Lung (tissue), 12 donors: ENCODE results near the gene CIB2. TPM values are rescaled to one million over a fixed set of nuclear protein-coding genes. Genes with fewer than 3 reads are reported as not detected.
A peak's percentile ranks its signal among the peaks of the same experiment; 100 is the strongest.

Experiments used
- ATAC-seq: fragments of 200-7000 bp; cut with Tn5 transposase; one replicate; pipeline ENCODE4 v1.9.1; 2020; ENCODE audit warnings: moderate number of reproducible peaks; ENCODE audit not compliant: insufficient read depth, low FRiP score
- DNase-seq, 3 donors: peaks; one replicate each; pipeline ENCODE4 v3.0.0-alpha.2; 2013 to 2017
- H3K27ac ChIP-seq, 2 donors: one replicate each; pipeline ENCODE4 v1.5.1; 2013; ENCODE audit warnings: mild to moderate bottlenecking in 2 of 2, moderate library complexity in 2 of 2, control low read depth in 1 of 2, inconsistent platforms in 1 of 2, low read depth in 1 of 2, low read length in 1 of 2
- H3K27me3 ChIP-seq, 3 donors: one replicate each; pipeline ENCODE4 v1.5.1; 2013; ENCODE audit warnings: low read length in 2 of 3; ENCODE audit not compliant: control insufficient read depth in 3 of 3, insufficient read depth in 3 of 3
- H3K36me3 ChIP-seq, 4 donors: one replicate each; pipeline ENCODE4 v1.5.1; 2013; ENCODE audit warnings: low read length in 4 of 4, mild to moderate bottlenecking in 1 of 4, moderate library complexity in 1 of 4; ENCODE audit not compliant: control insufficient read depth in 4 of 4, insufficient read depth in 4 of 4
- H3K4me1 ChIP-seq, 5 donors: one replicate each; pipeline ENCODE4 v1.5.1; 2013; ENCODE audit warnings: low read length in 5 of 5, mild to moderate bottlenecking in 2 of 5, moderate library complexity in 1 of 5; ENCODE audit not compliant: control insufficient read depth in 5 of 5, insufficient read depth in 5 of 5
- H3K4me3 ChIP-seq: one replicate; pipeline ENCODE4 v1.5.1; 2013; ENCODE audit warnings: mild to moderate bottlenecking, control low read depth, moderate library complexity
- H3K9ac ChIP-seq, 2 donors: one replicate each; pipeline ENCODE4 v1.5.1; 2013; ENCODE audit warnings: low read length in 2 of 2, control low read depth in 1 of 2; ENCODE audit not compliant: insufficient read depth in 1 of 2
- H3K9me3 ChIP-seq, 4 donors: one replicate each; pipeline ENCODE4 v1.5.1; 2013; ENCODE audit warnings: low read length in 3 of 4, mild to moderate bottlenecking in 1 of 4, moderate library complexity in 1 of 4; ENCODE audit not compliant: control insufficient read depth in 4 of 4, insufficient read depth in 3 of 4
- WGBS, 2 donors: extraction: QIAGEN DNeasy Blood & Tissue Kit; methylation state at CpG; one replicate each; pipeline ENCODE4 v1.1.7; 2013; 5-methylcytosine and 5-hydroxymethylcytosine counted together
- polyA plus RNA-seq, 2 donors: library from polyadenylated mRNA; stranded (reverse); fragments of 200-250 nt; gene quantifications; one replicate each; pipeline ENCODE4 v1.2.1, GENCODE V29; 2013
- total RNA-seq, 2 donors: library from RNA; depleted of rRNA in 1 of 2; stranded (reverse); fragments of >200 nt in 1 of 2; gene quantifications; one replicate each; pipeline ENCODE4 v1.2.1, GENCODE V29; 2014 to 2021
- TF ChIP-seq, protein P1 (sequence below): IDR thresholded peaks from 2 replicates; pipeline ENCODE4 v1.5.1; 2012; ENCODE audit warnings: mild to moderate bottlenecking; ENCODE audit errors: control extremely low read depth, extremely low read depth
- donor health status: control.
- donor health status: control.
- donor health status: Bipolar disorder and iron deficiency.
- donor health status: healthy.
- donor health status: DM: yes; HTN: yes; CAD: no.

CIB2 gene
- total and polyA plus RNA-seq, 4 donors: 0.95 to 9.8 (median 2.1) TPM

DNA sequence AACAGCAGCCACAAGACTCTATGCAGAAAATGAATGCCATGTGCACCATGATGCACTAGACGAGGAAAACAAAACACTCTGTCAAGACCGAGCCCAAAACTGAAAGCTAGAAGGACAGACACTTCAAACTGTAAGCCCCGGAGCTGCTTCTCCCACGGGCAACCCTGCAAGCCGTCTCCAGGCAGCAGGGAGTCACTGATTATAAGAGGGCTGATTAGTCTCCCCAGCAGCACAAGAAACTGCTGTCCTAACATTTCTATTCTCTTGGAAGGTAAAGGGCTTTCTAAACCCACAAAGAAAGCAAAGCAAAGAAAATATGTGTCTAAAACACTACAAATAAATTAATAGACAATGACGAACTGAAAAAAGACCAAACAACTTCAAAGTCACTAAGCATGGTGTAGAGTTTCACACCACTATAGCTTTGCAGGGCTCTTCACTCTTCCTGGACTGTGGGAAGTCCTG lies 69.2 kb downstream of the CIB2 start:
- no peak overlapping the region for H3K4me3 ChIP-seq
- no peak for ATAC-seq

DNA sequence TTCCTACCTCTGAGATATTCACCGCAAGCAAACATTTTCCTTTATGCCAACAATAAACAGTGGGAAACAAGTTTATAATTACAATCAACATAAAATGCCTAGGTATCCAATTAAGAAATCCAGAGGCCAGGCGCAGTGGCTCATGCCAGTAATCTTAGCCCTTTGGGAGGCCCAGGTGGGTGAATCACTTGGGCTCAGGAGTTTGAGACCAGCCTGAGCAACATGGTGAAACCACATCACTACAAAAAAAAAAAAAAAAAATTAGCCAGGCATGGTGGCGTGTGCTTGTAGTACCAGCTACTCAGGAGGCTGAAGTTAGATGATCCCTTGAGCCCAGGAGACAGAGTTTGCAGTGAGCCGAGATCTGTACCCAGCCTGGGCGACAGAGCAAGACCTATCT lies 71.0 kb downstream of the CIB2 start:
- Histone ChIP-seq H3K9me3 (no peaks in the 10 kb centered on the region), H3K9ac (no peak overlapping the region), H3K4me1 (peaks cover 0 to 55% (median 39%) of the 10 kb centered on the region in 5 donors), H3K4me3 (no peak overlapping the region), H3K27ac (peak overlapping the region in 1 of 2 donors; percentile 37), H3K36me3 (no peaks in the 10 kb centered on the region), H3K27me3 (peaks cover 0 to 2% (median 0%) of the 10 kb centered on the region in 3 donors)
- 95% methylated on average over 5 of the region's 5 CpGs for WGBS, 2 donors
- DNase-seq (no peak), ATAC-seq (no peak)
- TF ChIP-seq, protein P1, sequence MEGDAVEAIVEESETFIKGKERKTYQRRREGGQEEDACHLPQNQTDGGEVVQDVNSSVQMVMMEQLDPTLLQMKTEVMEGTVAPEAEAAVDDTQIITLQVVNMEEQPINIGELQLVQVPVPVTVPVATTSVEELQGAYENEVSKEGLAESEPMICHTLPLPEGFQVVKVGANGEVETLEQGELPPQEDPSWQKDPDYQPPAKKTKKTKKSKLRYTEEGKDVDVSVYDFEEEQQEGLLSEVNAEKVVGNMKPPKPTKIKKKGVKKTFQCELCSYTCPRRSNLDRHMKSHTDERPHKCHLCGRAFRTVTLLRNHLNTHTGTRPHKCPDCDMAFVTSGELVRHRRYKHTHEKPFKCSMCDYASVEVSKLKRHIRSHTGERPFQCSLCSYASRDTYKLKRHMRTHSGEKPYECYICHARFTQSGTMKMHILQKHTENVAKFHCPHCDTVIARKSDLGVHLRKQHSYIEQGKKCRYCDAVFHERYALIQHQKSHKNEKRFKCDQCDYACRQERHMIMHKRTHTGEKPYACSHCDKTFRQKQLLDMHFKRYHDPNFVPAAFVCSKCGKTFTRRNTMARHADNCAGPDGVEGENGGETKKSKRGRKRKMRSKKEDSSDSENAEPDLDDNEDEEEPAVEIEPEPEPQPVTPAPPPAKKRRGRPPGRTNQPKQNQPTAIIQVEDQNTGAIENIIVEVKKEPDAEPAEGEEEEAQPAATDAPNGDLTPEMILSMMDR: no peak

More for the DNA sequence above, 69.2 kb downstream of the CIB2 start:
- peak overlapping the region in 1 of 2 donors; percentile 76 for H3K9ac ChIP-seq
- TF ChIP-seq, protein P1: no peak
- H3K4me1 ChIP-seq: peaks cover under 1 to 73% (median 44%) of the 10 kb centered on the region in 5 donors
- peak overlapping the region in 1 of 2 donors; percentile 60 for H3K27ac ChIP-seq
- H3K9me3 ChIP-seq: no peaks in the 10 kb centered on the region
- H3K36me3 ChIP-seq: no peaks in the 10 kb centered on the region
- DNase-seq: peak; percentile 31 to 49 (median 47)
- WGBS, 2 donors: 2 to 3% methylated on average over 6 of the region's 6 CpGs
- peaks cover 0 to 2% (median 0%) of the 10 kb centered on the region in 3 donors for H3K27me3 ChIP-seq

DNA sequence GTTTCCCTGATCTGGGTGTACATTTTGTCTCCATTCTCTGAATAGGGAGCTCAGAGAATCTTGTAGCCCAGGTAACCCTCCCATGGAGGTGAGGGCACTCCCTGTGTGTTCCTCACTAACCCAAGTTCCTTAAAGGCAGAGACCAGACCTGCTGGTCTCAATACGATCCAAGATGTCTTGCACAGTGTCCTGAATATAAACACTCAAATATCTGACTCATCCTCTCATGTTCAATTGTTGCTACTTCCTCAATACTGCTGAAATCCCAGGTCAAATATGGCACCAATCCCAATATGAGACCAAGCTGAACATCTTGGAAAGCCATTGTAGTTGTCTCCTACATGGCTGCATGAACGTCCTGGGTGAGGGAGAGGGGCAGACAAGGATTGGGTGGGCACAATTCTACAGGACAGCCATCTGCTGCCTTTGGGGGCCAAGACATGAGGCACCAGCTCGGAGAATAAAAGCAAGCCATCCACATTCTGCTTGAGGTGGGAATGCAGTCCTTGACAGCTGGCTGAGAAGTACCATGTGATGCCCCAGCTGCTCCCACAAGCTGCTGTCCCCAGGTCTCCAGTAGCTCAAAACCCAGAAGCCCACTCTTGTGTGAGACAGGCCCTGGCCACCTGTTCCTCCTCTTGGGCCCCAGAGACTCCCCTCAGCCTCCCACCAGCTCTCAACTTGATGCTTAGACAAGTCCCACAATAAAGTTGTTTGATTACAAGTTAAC lies 72.0 kb downstream of the CIB2 start:
- TF ChIP-seq, protein P1: no peak
- Histone ChIP-seq H3K9me3 (no peaks in the 10 kb centered on the region), H3K9ac (no peak overlapping the region), H3K27me3 (peaks cover 0 to 2% (median 0%) of the 10 kb centered on the region in 3 donors), H3K27ac (peak overlapping the region in 1 of 2 donors; percentile 79), H3K4me3 (no peak overlapping the region), H3K4me1 (peaks cover 0 to 46% (median 40%) of the 10 kb centered on the region in 5 donors), H3K36me3 (no peaks in the 10 kb centered on the region)
- ATAC-seq: peak; percentile 29
- no peak for DNase-seq
- WGBS, 2 donors: 58 to 62% methylated on average over 3 of the region's 3 CpGs
